Measurements from ENCODE around the gene CYB561D2.

The CYB561D2 gene

DNA sequence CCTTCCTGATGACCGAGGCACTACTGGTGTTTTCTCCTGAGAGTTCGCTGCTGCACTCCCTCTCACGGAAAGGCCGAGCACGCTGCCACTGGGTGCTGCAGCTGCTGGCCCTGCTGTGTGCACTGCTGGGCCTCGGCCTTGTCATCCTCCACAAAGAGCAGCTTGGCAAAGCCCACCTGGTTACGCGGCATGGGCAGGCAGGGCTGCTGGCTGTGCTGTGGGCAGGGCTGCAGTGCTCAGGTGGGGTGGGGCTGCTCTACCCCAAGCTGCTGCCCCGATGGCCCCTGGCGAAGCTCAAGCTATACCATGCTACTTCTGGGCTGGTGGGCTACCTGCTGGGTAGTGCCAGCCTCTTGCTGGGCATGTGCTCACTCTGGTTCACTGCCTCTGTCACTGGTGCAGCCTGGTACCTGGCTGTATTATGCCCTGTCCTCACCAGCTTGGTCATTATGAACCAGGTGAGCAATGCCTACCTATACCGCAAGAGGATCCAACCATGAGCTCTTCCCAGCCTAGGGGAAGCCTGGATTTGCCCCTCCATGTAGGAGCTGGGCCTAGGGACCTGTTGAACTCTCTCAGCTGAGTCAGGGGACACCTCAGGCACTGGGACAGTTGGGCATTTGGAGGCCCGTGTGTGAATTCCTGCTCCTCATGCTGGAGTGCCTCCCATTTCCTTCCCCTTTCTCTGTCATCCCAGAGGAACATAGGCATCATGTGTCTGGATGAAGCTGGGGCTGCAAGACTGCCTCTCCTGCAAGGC is 2.8 kb downstream of the CYB561D2 start:
- Histone ChIP-seq H3K79me2 (ENCODE audit: control insufficient read depth, insufficient read depth, low read length, poor library complexity) (peaks cover 9% of the 10 kb centered on the region), H3K27ac (ENCODE audit: low read depth, low read length) (no peak overlapping the region), H3K4me1 (ENCODE audit: control insufficient read depth in 1 of 2, insufficient read depth in 2 of 2, low read length in 2 of 2) (peaks cover 29 to 48% of the 10 kb centered on the region in 2 experiments), H3K18ac (ENCODE audit: low read length) (no peak overlapping the region), H2BK120ac (ENCODE audit: insufficient read depth, low read length, poor library complexity) (no peak overlapping the region), H3K9ac (ENCODE audit: low read length) (no peak overlapping the region), H2AFZ (ENCODE audit: insufficient read depth, low read length, poor library complexity) (no peak overlapping the region), H3K4ac (ENCODE audit: low read depth, low read length) (no peak overlapping the region), H3K4me2 (ENCODE audit: low read length) (no peak overlapping the region), H2BK5ac (ENCODE audit: low read depth, low read length, poor library complexity) (no peak overlapping the region), H2AK5ac (ENCODE audit: low read length) (no peak overlapping the region), H3K79me1 (ENCODE audit: low read length) (peaks cover 5% of the 10 kb centered on the region), H3K36me3 (ENCODE audit: control insufficient read depth in 1 of 2, insufficient read depth in 2 of 2, low read length in 2 of 2) (peaks cover 40 to 53% of the 10 kb centered on the region in 2 experiments), H3K14ac (ENCODE audit: low read length) (no peak overlapping the region), H4K12ac (ENCODE audit: low read depth, low read length) (no peak overlapping the region), H3K4me3 (ENCODE audit: low read depth, low read length) (no peak overlapping the region), H3K27me3 (ENCODE audit: insufficient read depth, low read length) (no peaks in the 10 kb centered on the region), H3K9me3 (ENCODE audit: insufficient read depth, low read depth, low read length) (no peaks in the 10 kb centered on the region), H4K8ac (ENCODE audit: low read depth, low read length) (no peak overlapping the region), H4K91ac (ENCODE audit: low read depth, low read length) (no peak overlapping the region), H2BK12ac (ENCODE audit: low read length) (no peak overlapping the region), H3K23ac (ENCODE audit: low read length) (no peak overlapping the region)
- DNase-seq = no peak
- no CpG with 5 or more reads among the region's 12 CpGs for WGBS (ENCODE audit: extremely low coverage, insufficient coverage, insufficient read length)

DNA sequence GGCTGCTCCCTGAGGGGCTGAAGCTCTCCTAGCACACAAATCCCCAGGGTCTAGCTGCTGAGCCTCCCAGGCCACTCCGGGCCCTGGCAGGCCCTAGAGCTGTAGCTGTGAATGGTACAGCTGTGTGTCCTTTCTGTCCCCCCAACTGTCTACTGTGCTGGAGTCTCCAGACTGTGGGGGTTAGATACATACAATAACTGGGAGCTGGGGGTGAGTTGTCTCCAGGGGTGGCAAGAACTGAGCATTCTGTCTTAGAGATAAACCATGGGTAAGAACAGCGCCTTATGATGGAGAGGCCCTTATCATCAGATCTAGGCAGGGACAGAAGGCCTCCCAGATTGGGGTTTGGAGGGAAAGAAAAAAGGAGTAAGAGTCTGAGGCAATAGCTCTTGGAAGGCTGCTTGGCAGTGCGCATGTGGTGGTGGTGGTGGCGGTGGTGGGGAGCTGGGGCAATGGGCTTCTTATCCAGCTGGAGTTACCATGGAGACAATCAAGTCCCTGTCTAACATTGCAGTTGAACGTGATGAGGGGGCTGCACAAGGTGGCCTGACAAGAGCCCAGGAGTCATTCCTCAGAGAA is 3.6 kb downstream of the CYB561D2 start:
- Histone ChIP-seq H2BK5ac (ENCODE audit: low read depth, low read length, poor library complexity) (no peak overlapping the region), H3K18ac (ENCODE audit: low read length) (no peak overlapping the region), H3K14ac (ENCODE audit: low read length) (no peak overlapping the region), H3K4me1 (ENCODE audit: control insufficient read depth in 1 of 2, insufficient read depth in 2 of 2, low read length in 2 of 2) (peaks cover 30 to 52% of the 10 kb centered on the region in 2 experiments), H4K91ac (ENCODE audit: low read depth, low read length) (no peak overlapping the region), H3K9me3 (ENCODE audit: insufficient read depth, low read depth, low read length) (no peaks in the 10 kb centered on the region), H2BK12ac (ENCODE audit: low read length) (no peak overlapping the region), H3K27ac (ENCODE audit: low read depth, low read length) (no peak overlapping the region), H3K4ac (ENCODE audit: low read depth, low read length) (no peak overlapping the region), H2AFZ (ENCODE audit: insufficient read depth, low read length, poor library complexity) (no peak overlapping the region), H3K9ac (ENCODE audit: low read length) (no peak overlapping the region), H3K4me2 (ENCODE audit: low read length) (no peak overlapping the region), H2AK5ac (ENCODE audit: low read length) (no peak overlapping the region), H2BK120ac (ENCODE audit: insufficient read depth, low read length, poor library complexity) (no peak overlapping the region), H3K36me3 (ENCODE audit: control insufficient read depth in 1 of 2, insufficient read depth in 2 of 2, low read length in 2 of 2) (peaks cover 36 to 47% of the 10 kb centered on the region in 2 experiments), H4K8ac (ENCODE audit: low read depth, low read length) (no peak overlapping the region), H3K79me1 (ENCODE audit: low read length) (peaks cover 9% of the 10 kb centered on the region), H3K4me3 (ENCODE audit: low read depth, low read length) (no peak overlapping the region), H3K79me2 (ENCODE audit: control insufficient read depth, insufficient read depth, low read length, poor library complexity) (peaks cover 16% of the 10 kb centered on the region), H4K12ac (ENCODE audit: low read depth, low read length) (no peak overlapping the region), H3K23ac (ENCODE audit: low read length) (no peak overlapping the region), H3K27me3 (ENCODE audit: insufficient read depth, low read length) (no peaks in the 10 kb centered on the region)
- DNase-seq = no peak
- no CpG with 5 or more reads among the region's 5 CpGs for WGBS (ENCODE audit: extremely low coverage, insufficient coverage, insufficient read length)

DNA sequence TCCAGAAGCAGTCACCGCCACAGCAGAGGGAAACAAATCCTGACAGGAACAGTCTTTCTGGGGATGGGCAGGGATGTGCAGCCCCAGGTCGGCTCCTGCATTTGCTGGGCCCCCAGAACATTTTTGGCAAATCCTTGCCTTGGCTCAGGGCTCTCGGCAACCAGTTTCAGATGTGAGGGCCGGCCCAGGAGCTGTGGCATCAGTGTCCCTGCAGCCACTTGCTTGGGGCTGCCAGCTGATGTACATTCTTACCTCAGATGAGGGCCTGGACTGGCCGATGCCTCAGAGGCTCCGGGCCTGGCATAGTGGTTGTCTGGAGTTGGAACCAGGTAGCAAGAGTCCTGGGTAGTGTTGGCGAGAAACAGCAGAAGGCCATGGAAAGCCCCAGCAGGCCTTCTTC is 4.2 kb downstream of the CYB561D2 start:
- Histone ChIP-seq H3K4me3 (ENCODE audit: low read depth, low read length) (no peak overlapping the region), H3K36me3 (ENCODE audit: control insufficient read depth in 1 of 2, insufficient read depth in 2 of 2, low read length in 2 of 2) (peaks cover 36 to 46% of the 10 kb centered on the region in 2 experiments), H2BK5ac (ENCODE audit: low read depth, low read length, poor library complexity) (no peak overlapping the region), H4K12ac (ENCODE audit: low read depth, low read length) (no peak overlapping the region), H4K8ac (ENCODE audit: low read depth, low read length) (no peak overlapping the region), H3K4me1 (ENCODE audit: control insufficient read depth in 1 of 2, insufficient read depth in 2 of 2, low read length in 2 of 2) (peaks cover 27 to 48% of the 10 kb centered on the region in 2 experiments), H3K4ac (ENCODE audit: low read depth, low read length) (no peak overlapping the region), H3K18ac (ENCODE audit: low read length) (no peak overlapping the region), H3K4me2 (ENCODE audit: low read length) (no peak overlapping the region), H2BK120ac (ENCODE audit: insufficient read depth, low read length, poor library complexity) (no peak overlapping the region), H2AK5ac (ENCODE audit: low read length) (no peak overlapping the region), H2AFZ (ENCODE audit: insufficient read depth, low read length, poor library complexity) (no peak overlapping the region), H3K9ac (ENCODE audit: low read length) (no peak overlapping the region), H3K23ac (ENCODE audit: low read length) (no peak overlapping the region), H3K14ac (ENCODE audit: low read length) (no peak overlapping the region), H3K27ac (ENCODE audit: low read depth, low read length) (no peak overlapping the region), H3K79me1 (ENCODE audit: low read length) (peaks cover 10% of the 10 kb centered on the region), H3K9me3 (ENCODE audit: insufficient read depth, low read depth, low read length) (no peaks in the 10 kb centered on the region), H4K91ac (ENCODE audit: low read depth, low read length) (no peak overlapping the region), H2BK12ac (ENCODE audit: low read length) (no peak overlapping the region), H3K79me2 (ENCODE audit: control insufficient read depth, insufficient read depth, low read length, poor library complexity) (peaks cover 16% of the 10 kb centered on the region), H3K27me3 (ENCODE audit: insufficient read depth, low read length) (no peaks in the 10 kb centered on the region)
- no peak for DNase-seq
- no CpG with 5 or more reads among the region's 7 CpGs for WGBS (ENCODE audit: extremely low coverage, insufficient coverage, insufficient read length)

DNA sequence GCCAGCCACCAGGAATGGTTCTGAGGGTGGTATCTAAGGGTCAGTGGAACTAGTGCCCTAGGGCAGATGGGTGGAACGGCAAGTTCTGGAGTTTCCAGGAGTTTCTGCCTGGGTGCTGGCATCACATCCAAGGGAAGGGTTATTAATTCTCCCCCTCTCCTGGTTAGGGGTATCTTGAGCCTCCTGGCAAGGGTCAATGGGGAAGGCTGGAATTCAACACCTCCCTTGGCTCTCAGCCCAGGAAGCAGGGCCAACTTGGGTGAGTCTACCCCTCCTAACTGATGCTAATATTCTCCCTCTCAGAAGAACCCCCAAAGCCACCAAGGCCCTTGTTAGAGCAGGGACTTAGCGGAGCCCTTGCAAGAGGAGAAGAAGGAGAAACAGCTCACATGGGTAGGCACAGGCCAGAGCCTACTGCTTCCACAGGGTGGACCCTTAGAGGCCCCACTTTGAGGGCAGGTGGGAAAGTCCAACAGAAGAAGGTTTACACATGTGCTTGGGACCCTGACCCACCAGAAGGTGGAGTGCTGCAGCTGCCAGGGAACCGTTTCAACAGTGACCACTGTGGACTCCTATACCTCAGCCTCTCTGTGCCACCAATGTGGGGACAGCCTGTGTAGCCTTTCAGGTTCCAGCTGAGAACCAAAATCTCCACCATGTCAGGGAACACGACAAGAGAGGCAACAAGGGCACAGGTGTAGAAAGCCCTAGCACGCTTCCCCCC is 5.3 kb downstream of the CYB561D2 start:
- Histone ChIP-seq H3K36me3 (ENCODE audit: control insufficient read depth in 1 of 2, insufficient read depth in 2 of 2, low read length in 2 of 2) (peaks cover 36 to 46% of the 10 kb centered on the region in 2 experiments), H3K9ac (ENCODE audit: low read length) (no peak overlapping the region), H3K14ac (ENCODE audit: low read length) (no peak overlapping the region), H3K27ac (ENCODE audit: low read depth, low read length) (no peak overlapping the region), H3K79me1 (ENCODE audit: low read length) (peaks cover 4% of the 10 kb centered on the region), H3K23ac (ENCODE audit: low read length) (no peak overlapping the region), H3K4me3 (ENCODE audit: low read depth, low read length) (no peak overlapping the region), H4K12ac (ENCODE audit: low read depth, low read length) (no peak overlapping the region), H3K4ac (ENCODE audit: low read depth, low read length) (no peak overlapping the region), H3K27me3 (ENCODE audit: insufficient read depth, low read length) (no peaks in the 10 kb centered on the region), H2BK12ac (ENCODE audit: low read length) (no peak overlapping the region), H3K9me3 (ENCODE audit: insufficient read depth, low read depth, low read length) (no peaks in the 10 kb centered on the region), H3K4me1 (ENCODE audit: control insufficient read depth in 1 of 2, insufficient read depth in 2 of 2, low read length in 2 of 2) (peaks cover 22 to 42% of the 10 kb centered on the region in 2 experiments), H2BK5ac (ENCODE audit: low read depth, low read length, poor library complexity) (no peak overlapping the region), H3K18ac (ENCODE audit: low read length) (no peak overlapping the region), H2BK120ac (ENCODE audit: insufficient read depth, low read length, poor library complexity) (no peak overlapping the region), H3K4me2 (ENCODE audit: low read length) (no peak overlapping the region), H4K91ac (ENCODE audit: low read depth, low read length) (no peak overlapping the region), H3K79me2 (ENCODE audit: control insufficient read depth, insufficient read depth, low read length, poor library complexity) (peaks cover 15% of the 10 kb centered on the region), H4K8ac (ENCODE audit: low read depth, low read length) (no peak overlapping the region), H2AK5ac (ENCODE audit: low read length) (no peak overlapping the region), H2AFZ (ENCODE audit: insufficient read depth, low read length, poor library complexity) (no peak overlapping the region)
- no peak for DNase-seq
- WGBS (ENCODE audit: extremely low coverage, insufficient coverage, insufficient read length) = no CpG with 5 or more reads among the region's 5 CpGs

Data from trophoblast cell (in vitro differentiated cells and primary cell).